Stomach (tissue), 4 donors: ENCODE data around the gene TMEM101.

Experiments used
- EP300 ChIP-seq: sonication (generic); formaldehyde crosslinking; IDR thresholded peaks from one replicate; pipeline ENCODE4 v1.6.1; 2017; ENCODE audit warnings: antibody characterized with exemption
- POLR2A ChIP-seq, 4 donors: fragments of 450-650 bp; IDR thresholded peaks; one replicate each; pipeline ENCODE4 v1.6.1; 2016; ENCODE audit warnings: antibody characterized with exemption in 4 of 4, control low read depth in 2 of 4, mild to moderate bottlenecking in 1 of 4, moderate library complexity in 1 of 4
- TF ChIP-seq, protein P1 (sequence below), 7 experiments: fragments of 450-650 bp in 4 of 7; fragments of 200-600 bp in 3 of 7; sonication (generic) in 3 of 7; IDR thresholded peaks; one replicate each; pipeline ENCODE4 v1.5.1; 2016 to 2019; ENCODE audit warnings: antibody characterized with exemption in 7 of 7, control low read depth in 2 of 7, mild to moderate bottlenecking in 1 of 7

GRCh38 chr17:44063704-44064639, 49.2 kb upstream of the TMEM101 start:
- TF ChIP-seq, protein P1, sequence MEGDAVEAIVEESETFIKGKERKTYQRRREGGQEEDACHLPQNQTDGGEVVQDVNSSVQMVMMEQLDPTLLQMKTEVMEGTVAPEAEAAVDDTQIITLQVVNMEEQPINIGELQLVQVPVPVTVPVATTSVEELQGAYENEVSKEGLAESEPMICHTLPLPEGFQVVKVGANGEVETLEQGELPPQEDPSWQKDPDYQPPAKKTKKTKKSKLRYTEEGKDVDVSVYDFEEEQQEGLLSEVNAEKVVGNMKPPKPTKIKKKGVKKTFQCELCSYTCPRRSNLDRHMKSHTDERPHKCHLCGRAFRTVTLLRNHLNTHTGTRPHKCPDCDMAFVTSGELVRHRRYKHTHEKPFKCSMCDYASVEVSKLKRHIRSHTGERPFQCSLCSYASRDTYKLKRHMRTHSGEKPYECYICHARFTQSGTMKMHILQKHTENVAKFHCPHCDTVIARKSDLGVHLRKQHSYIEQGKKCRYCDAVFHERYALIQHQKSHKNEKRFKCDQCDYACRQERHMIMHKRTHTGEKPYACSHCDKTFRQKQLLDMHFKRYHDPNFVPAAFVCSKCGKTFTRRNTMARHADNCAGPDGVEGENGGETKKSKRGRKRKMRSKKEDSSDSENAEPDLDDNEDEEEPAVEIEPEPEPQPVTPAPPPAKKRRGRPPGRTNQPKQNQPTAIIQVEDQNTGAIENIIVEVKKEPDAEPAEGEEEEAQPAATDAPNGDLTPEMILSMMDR (IDR thresholded peaks at IDR 0.05): no peak
- TF ChIP-seq EP300: no peak
- no peak for TF ChIP-seq POLR2A (IDR thresholded peaks at IDR 0.05)
